Mesendoderm (in vitro differentiated cells): ENCODE measurements around the gene CHRNA10.
"Not testable (repeated sequence)": the region's sequence is repeated elsewhere in the genome, so short reads cannot be mapped to it uniquely, and the experiment has no call there.

Source experiments
- DNase-seq: peaks from one replicate; pipeline ENCODE4 v3.0.0; 2013
- H2AK5ac ChIP-seq: 2 replicates; pipeline ENCODE4 v1.6.1; 2013; ENCODE audit warnings: low read length, inconsistent platforms
- H2BK120ac ChIP-seq: 2 replicates; pipeline ENCODE4 v1.6.1; 2013; ENCODE audit warnings: low read depth, mild to moderate bottlenecking, low read length, moderate library complexity, mixed read lengths
- H2BK15ac ChIP-seq: replicated peaks from 2 replicates; pipeline ENCODE4 v1.6.1; 2013; ENCODE audit warnings: low read depth, mild to moderate bottlenecking, moderate library complexity
- H2BK5ac ChIP-seq: 2 replicates; pipeline ENCODE4 v1.6.1; 2013; ENCODE audit warnings: low read length, inconsistent platforms
- H3K18ac ChIP-seq: 2 replicates; pipeline ENCODE4 v1.6.1; 2013; ENCODE audit warnings: mild to moderate bottlenecking, low read length, mixed read lengths
- H3K23ac ChIP-seq: one replicate; pipeline ENCODE4 v1.6.1; 2013; ENCODE audit warnings: low read length
- H3K27ac ChIP-seq: 2 replicates; pipeline ENCODE4 v1.5.1; 2013; ENCODE audit warnings: low read depth, mild to moderate bottlenecking, inconsistent platforms, low read length, moderate library complexity
- H3K27me3 ChIP-seq: 2 replicates; pipeline ENCODE4 v1.6.1; 2013; ENCODE audit warnings: low read length, control low read depth, mild to moderate bottlenecking, inconsistent platforms; ENCODE audit not compliant: insufficient read depth, poor library complexity
- H3K36me3 ChIP-seq: 2 replicates; pipeline ENCODE4 v1.6.1; 2013; ENCODE audit warnings: low read length, inconsistent platforms; ENCODE audit not compliant: control insufficient read depth, insufficient read depth
- H3K4ac ChIP-seq: one replicate; pipeline ENCODE4 v1.6.1; 2013; ENCODE audit warnings: low read depth, mild to moderate bottlenecking, low read length, moderate library complexity
- H3K4me1 ChIP-seq: 2 replicates; pipeline ENCODE4 v1.6.1; 2013; ENCODE audit warnings: low read depth, low read length, inconsistent platforms; ENCODE audit not compliant: control insufficient read depth
- H3K4me2 ChIP-seq: 2 replicates; pipeline ENCODE4 v1.6.1; 2013; ENCODE audit warnings: low read length
- H3K4me3 ChIP-seq: 2 replicates; pipeline ENCODE4 v1.5.1; 2013; ENCODE audit warnings: mild to moderate bottlenecking, low read length
- H3K56ac ChIP-seq: one replicate; pipeline ENCODE4 v1.6.1; 2013; ENCODE audit warnings: low read length
- H3K79me1 ChIP-seq: 2 replicates; pipeline ENCODE4 v1.6.1; 2013; ENCODE audit warnings: low read length, inconsistent platforms
- H3K79me2 ChIP-seq: 2 replicates; pipeline ENCODE4 v1.6.1; 2013; ENCODE audit warnings: mild to moderate bottlenecking, low read length; ENCODE audit not compliant: control insufficient read depth, insufficient read depth
- H3K9ac ChIP-seq: 2 replicates; pipeline ENCODE4 v1.6.1; 2013; ENCODE audit warnings: low read length, inconsistent platforms
- H4K5ac ChIP-seq: one replicate; pipeline ENCODE4 v1.6.1; 2013; ENCODE audit warnings: low read length
- H4K8ac ChIP-seq: one replicate; pipeline ENCODE4 v1.6.1; 2013; ENCODE audit warnings: low read depth, mild to moderate bottlenecking, control low read depth, low read length, moderate library complexity
- WGBS: extraction: QIAGEN DNeasy Blood & Tissue Kit; methylation state at CpG from one replicate; pipeline ENCODE4 v1.1.7; 2013; ENCODE audit warnings: low lambda C conversion rate, missing lambda C conversion rate; ENCODE audit not compliant: insufficient coverage; ENCODE audit errors: extremely low coverage; 5-methylcytosine and 5-hydroxymethylcytosine counted together

The CHRNA10 gene

DNA sequence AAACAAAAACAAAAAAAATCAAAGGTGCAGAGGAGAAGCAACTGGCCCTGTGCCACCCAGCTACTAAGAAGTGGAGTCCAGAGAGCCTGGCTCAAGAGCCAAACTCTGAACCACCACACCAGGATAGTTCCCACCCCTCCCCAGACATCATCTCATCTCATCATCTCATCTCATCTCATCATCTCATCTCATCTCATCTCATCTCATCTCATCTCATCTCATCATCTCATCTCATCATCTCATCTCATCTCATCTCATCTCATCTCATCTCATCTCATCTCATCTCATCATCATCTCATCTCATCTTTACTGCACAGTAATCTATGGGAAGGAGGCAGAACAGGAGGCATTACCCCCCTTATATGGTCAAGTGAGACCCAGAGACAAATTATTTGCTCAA is 8.3 kb downstream of the CHRNA10 start:
- Histone ChIP-seq H2BK5ac (no peak overlapping the region), H3K36me3 (peaks cover 8% of the 10 kb centered on the region), H2BK120ac (no peak overlapping the region), H3K79me2 (no peaks in the 10 kb centered on the region), H3K79me1 (no peaks in the 10 kb centered on the region), H4K8ac (no peak overlapping the region), H3K23ac (no peak overlapping the region), H3K56ac (no peak overlapping the region), H2AK5ac (no peak overlapping the region), H3K4ac (no peak overlapping the region), H2BK15ac (no peak overlapping the region), H3K9ac (no peak overlapping the region), H3K4me1 (no peaks in the 10 kb centered on the region), H3K18ac (no peak overlapping the region), H3K27ac (no peak overlapping the region), H3K27me3 (no peaks in the 10 kb centered on the region), H3K4me3 (no peak overlapping the region), H4K5ac (no peak overlapping the region), H3K4me2 (no peak overlapping the region)
- DNase-seq = no peak

DNA sequence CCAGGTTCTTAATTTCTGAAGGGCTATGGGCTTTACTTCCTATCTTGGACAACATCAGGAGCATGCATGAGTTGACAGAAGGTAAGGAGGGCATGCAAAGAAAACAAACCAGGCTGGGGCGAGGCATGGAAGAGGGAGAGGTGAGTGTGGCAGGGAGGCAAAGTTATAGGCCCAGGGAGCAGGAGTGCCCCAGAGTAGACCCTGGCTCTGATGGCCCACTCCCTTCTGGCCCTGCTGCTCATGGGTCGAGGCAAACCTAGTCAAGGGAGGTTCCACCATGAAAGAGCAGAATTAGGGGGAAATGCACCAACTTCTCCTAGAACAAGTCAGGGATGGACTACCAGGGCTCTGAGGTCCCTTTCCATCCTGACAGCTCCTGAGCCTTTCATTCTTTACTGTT is 10.2 kb downstream of the CHRNA10 start:
- peaks cover 1% of the 10 kb centered on the region for H3K36me3 ChIP-seq
- H3K4me1 ChIP-seq = no peaks in the 10 kb centered on the region
- H3K56ac ChIP-seq = no peak overlapping the region
- H3K4ac ChIP-seq = no peak overlapping the region
- H4K8ac ChIP-seq = no peak overlapping the region
- no peaks in the 10 kb centered on the region for H3K79me1 ChIP-seq
- H2BK120ac ChIP-seq = no peak overlapping the region
- DNase-seq = no peak
- no peaks in the 10 kb centered on the region for H3K27me3 ChIP-seq
- no CpG with 5 or more reads among the region's 2 CpGs for WGBS
- H2AK5ac ChIP-seq = no peak overlapping the region
- H3K4me2 ChIP-seq = no peak overlapping the region
- no peak overlapping the region for H3K18ac ChIP-seq
- no peaks in the 10 kb centered on the region for H3K79me2 ChIP-seq
- H2BK15ac ChIP-seq = no peak overlapping the region
- H2BK5ac ChIP-seq = no peak overlapping the region
- H3K4me3 ChIP-seq = no peak overlapping the region
- no peak overlapping the region for H4K5ac ChIP-seq
- H3K23ac ChIP-seq = no peak overlapping the region
- H3K27ac ChIP-seq = no peak overlapping the region
- H3K9ac ChIP-seq = no peak overlapping the region

DNA sequence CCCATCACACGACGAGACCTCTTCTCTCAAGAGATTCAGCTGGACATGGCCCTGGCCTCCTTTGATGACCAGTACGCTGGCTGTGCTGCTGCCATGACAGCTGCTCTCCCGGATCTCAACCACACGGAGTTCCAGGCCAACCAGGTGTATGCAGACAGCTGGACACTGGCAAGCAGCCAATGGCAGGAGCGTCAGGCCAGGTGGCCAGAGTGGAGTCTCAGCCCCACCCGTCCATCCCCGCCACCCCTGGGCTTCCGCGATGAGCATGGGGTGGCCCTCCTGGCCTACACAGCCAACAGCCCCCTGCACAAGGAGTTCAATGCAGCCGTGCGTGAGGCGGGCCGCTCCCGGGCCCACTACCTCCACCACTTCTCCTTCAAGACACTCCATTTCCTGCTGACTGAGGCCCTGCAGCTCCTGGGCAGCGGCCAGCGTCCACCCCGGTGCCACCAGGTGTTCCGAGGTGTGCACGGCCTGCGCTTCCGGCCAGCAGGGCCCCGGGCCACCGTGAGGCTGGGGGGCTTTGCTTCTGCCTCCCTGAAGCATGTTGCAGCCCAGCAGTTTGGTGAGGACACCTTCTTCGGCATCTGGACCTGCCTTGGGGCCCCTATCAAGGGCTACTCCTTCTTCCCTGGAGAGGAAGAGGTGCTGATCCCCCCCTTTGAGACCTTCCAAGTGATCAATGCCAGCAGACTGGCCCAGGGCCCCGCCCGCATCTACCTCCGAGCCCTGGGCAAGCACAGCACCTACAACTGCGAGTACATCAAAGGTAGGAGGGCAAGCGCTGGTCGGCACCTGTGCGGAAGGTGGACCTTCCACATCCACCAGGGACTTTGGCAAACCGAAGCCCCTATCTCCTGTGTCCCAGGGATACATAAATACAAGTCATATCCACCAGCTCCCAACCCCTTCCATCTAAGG is 11.3 kb downstream of the CHRNA10 start:
- Histone ChIP-seq H3K27me3 (no peaks in the 10 kb centered on the region), H3K79me1 (no peaks in the 10 kb centered on the region), H3K79me2 (no peaks in the 10 kb centered on the region), H3K36me3 (no peaks in the 10 kb centered on the region), H4K5ac (no peak overlapping the region), H3K4ac (no peak overlapping the region), H4K8ac (no peak overlapping the region), H2BK5ac (no peak overlapping the region), H3K18ac (no peak overlapping the region), H3K23ac (no peak overlapping the region), H2AK5ac (no peak overlapping the region), H2BK120ac (no peak overlapping the region), H3K56ac (no peak overlapping the region), H3K4me3 (no peak overlapping the region), H3K27ac (no peak overlapping the region), H2BK15ac (no peak overlapping the region), H3K4me1 (no peaks in the 10 kb centered on the region), H3K4me2 (no peak overlapping the region), H3K9ac (no peak overlapping the region)
- DNase-seq = no peak
- WGBS = no CpG with 5 or more reads among the region's 33 CpGs

DNA sequence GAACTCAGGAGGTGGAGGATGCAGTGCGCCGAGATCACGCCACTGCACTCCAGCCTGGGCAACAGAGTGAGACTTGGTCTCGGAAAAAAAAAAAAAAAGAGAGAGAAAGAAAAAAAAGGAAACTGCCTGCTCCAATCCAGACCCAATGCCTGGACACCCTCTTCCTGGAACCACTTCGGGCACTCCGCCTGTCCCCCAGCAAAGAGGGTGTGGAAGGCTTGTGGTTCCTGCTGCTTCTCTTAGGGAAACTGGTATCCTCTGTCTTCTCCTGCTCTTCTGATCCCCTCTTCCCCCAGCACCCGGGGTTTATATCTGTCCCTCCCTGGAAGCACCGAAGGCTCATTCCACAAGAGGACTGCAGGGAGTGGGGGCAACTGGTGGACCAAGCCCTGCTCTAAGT is 12.9 kb downstream of the CHRNA10 start:
- WGBS = no CpG with 5 or more reads among the region's 8 CpGs
- Histone ChIP-seq H3K79me2 (no peaks in the 10 kb centered on the region), H2BK15ac (no peak overlapping the region), H3K79me1 (no peaks in the 10 kb centered on the region), H3K9ac (no peak overlapping the region), H4K5ac (no peak overlapping the region), H3K27me3 (no peaks in the 10 kb centered on the region), H3K18ac (no peak overlapping the region), H3K4me3 (no peak overlapping the region), H3K56ac (no peak overlapping the region), H3K4me2 (no peak overlapping the region), H2BK120ac (no peak overlapping the region), H3K27ac (no peak overlapping the region), H3K4me1 (no peaks in the 10 kb centered on the region), H3K36me3 (no peaks in the 10 kb centered on the region), H2BK5ac (no peak overlapping the region), H4K8ac (no peak overlapping the region), H3K4ac (no peak overlapping the region), H3K23ac (no peak overlapping the region), H2AK5ac (no peak overlapping the region)
- DNase-seq = no peak

DNA sequence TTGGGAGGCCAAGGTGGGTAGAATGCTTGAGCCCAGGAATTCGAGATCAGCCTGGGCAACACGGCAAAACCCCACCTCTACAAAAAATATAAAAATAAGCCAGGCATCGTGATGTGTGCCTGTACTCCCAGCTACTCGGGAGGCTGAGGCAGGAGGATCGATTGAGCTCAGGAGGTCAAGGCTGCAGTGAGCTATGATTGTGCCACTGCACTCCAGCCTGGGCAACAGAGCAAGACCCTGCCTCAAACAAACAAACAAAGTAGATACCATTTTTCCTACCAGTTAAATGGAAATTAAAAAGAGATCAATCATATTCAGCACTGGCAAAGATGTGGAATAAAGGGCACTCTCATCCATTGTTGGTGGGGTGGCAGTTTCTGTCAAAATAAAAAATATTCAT is 13.9 kb downstream of the CHRNA10 start:
- not testable (repeated sequence) for H3K4me2 ChIP-seq, H3K4me3 ChIP-seq, H3K56ac ChIP-seq, H2AK5ac ChIP-seq, H3K36me3 ChIP-seq, H4K8ac ChIP-seq, H2BK15ac ChIP-seq, H2BK5ac ChIP-seq, H4K5ac ChIP-seq, H3K9ac ChIP-seq, H3K79me2 ChIP-seq, H3K4me1 ChIP-seq, H3K23ac ChIP-seq, H3K4ac ChIP-seq, H3K18ac ChIP-seq, H2BK120ac ChIP-seq, H3K27me3 ChIP-seq, H3K27ac ChIP-seq, H3K79me1 ChIP-seq, DNase-seq
- WGBS = no CpG with 5 or more reads among the region's 5 CpGs

DNA sequence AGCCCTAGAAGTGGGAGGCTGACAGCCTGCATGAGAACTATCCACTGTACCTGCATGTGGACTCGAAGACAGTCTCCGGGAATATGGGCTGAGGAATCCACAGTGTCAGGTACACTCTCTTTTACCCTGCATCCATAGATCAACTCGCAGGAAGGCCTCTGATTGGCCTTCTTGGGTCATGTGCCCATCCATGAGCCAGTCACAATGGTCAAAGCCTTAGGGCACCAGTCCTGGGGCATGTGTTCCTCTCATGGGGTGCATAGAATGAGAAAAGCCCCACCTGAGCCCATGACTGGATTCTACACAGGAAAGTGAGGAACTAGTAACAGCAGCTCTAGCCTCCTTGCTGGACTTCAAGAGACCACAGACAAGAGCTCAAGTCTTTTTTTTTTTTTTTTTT is 15.6 kb downstream of the CHRNA10 start:
- DNase-seq = peak; percentile 16
- Histone ChIP-seq H3K18ac (no peak overlapping the region), H3K79me1 (no peaks in the 10 kb centered on the region), H3K79me2 (no peaks in the 10 kb centered on the region), H3K27me3 (no peaks in the 10 kb centered on the region), H3K4ac (no peak overlapping the region), H2AK5ac (no peak overlapping the region), H3K4me3 (no peak overlapping the region), H2BK15ac (no peak overlapping the region), H3K56ac (no peak overlapping the region), H3K27ac (no peak overlapping the region), H4K5ac (no peak overlapping the region), H3K9ac (no peak overlapping the region), H3K23ac (no peak overlapping the region), H4K8ac (no peak overlapping the region), H3K36me3 (no peaks in the 10 kb centered on the region), H2BK120ac (no peak overlapping the region), H3K4me2 (no peak overlapping the region), H3K4me1 (no peaks in the 10 kb centered on the region), H2BK5ac (no peak overlapping the region)
- no CpG with 5 or more reads among the region's 3 CpGs for WGBS
